Breast epithelium (tissue), 4 donors: ENCODE results near the gene SSH2. TPM values are rescaled to one million over a fixed set of nuclear protein-coding genes. Genes with fewer than 3 reads are reported as not detected.

ENCODE experiments used
- DNase-seq, 2 donors: peaks; one replicate each; pipeline ENCODE4 v3.0.0-alpha.2; 2019; ENCODE audit warnings: low spot score in 2 of 2
- H3K27ac ChIP-seq, 2 donors: fragments of 200-600 bp; sonication (generic) in 1 of 2; one replicate each; pipeline ENCODE4 v1.5.1; 2016 to 2019; ENCODE audit warnings: mild to moderate bottlenecking in 1 of 2
- H3K27me3 ChIP-seq, 2 donors: fragments of 200-600 bp; sonication (generic) in 1 of 2; one replicate each; pipeline versions ENCODE4 v1.5.1 to v1.6.0; 2017 to 2019; ENCODE audit warnings: control low read depth in 1 of 2, mild to moderate bottlenecking in 1 of 2
- H3K36me3 ChIP-seq: fragments of 200-600 bp; one replicate; pipeline ENCODE4 v1.5.1; 2019
- H3K4me1 ChIP-seq, 2 donors: fragments of 200-600 bp; sonication (generic); one replicate each; pipeline ENCODE4 v1.5.1; 2016 to 2019; ENCODE audit warnings: control low read depth in 1 of 2
- H3K4me3 ChIP-seq, 3 donors: fragments of 200-600 bp; sonication (generic); 1 replicate in 2 of 3; 2 replicates in 1 of 3; pipeline ENCODE4 v1.5.1; 2016 to 2019; ENCODE audit warnings: mild to moderate bottlenecking in 3 of 3, moderate library complexity in 2 of 3
- H3K9me3 ChIP-seq, 2 donors: fragments of 200-600 bp; sonication (generic) in 1 of 2; one replicate each; pipeline ENCODE4 v1.5.1; 2016 to 2019; ENCODE audit warnings: control low read depth in 1 of 2
- CTCF ChIP-seq, 3 donors: fragments of 450-650 bp; IDR thresholded peaks; one replicate each; pipeline ENCODE4 v1.5.1; 2016 to 2017; ENCODE audit warnings: antibody characterized with exemption in 3 of 3, mild to moderate bottlenecking in 3 of 3, moderate library complexity in 3 of 3
- POLR2A ChIP-seq: fragments of 450-650 bp; IDR thresholded peaks from one replicate; pipeline ENCODE4 v1.6.1; 2016; ENCODE audit warnings: antibody characterized with exemption, mild to moderate bottlenecking, moderate library complexity
- POLR2AphosphoS5 ChIP-seq, 3 donors: sonication (generic); formaldehyde crosslinking; IDR thresholded peaks; one replicate each; pipeline ENCODE4 v1.6.1; 2017; ENCODE audit warnings: antibody characterized with exemption in 3 of 3
- intact Hi-C: fragments of 100-400 bp; cut with DNase I; formaldehyde crosslinking; loops from one replicate; pipeline ENCODE4 v1.15.1; 2023; ENCODE audit warnings: low total_unique reads
- total RNA-seq, 3 donors: library from RNA; depleted of rRNA; stranded (reverse); fragments of >200 nt; gene quantifications; one replicate each; pipeline ENCODE4 v1.1.0, GENCODE V29; 2016

SSH2 gene
- total RNA-seq, 3 donors from 2014 or later: 23.0 to 64.2 (median 25.9) TPM

GRCh38 chr17:29760279-29761039 is 169.6 kb downstream of the SSH2 start:
- TF ChIP-seq POLR2AphosphoS5 (IDR thresholded peaks at IDR 0.05): no peak
- no peak for TF ChIP-seq CTCF (IDR thresholded peaks at IDR 0.05)
- no peak for TF ChIP-seq POLR2A

GRCh38 chr17:29758255-29758654 is 171.8 kb downstream of the SSH2 start:
- intact Hi-C loops: no loop called here
- no peaks in the 10 kb centered on the region for H3K27me3 ChIP-seq
- H3K4me3 ChIP-seq: no peak overlapping the region
- DNase-seq: no peak
- no peaks in the 10 kb centered on the region for H3K36me3 ChIP-seq
- H3K9me3 ChIP-seq: no peaks in the 10 kb centered on the region
- H3K27ac ChIP-seq: no peak overlapping the region
- no peak for TF ChIP-seq POLR2AphosphoS5 (IDR thresholded peaks at IDR 0.05)
- no peak for TF ChIP-seq CTCF (IDR thresholded peaks at IDR 0.05)
- TF ChIP-seq POLR2A: no peak
- peaks cover 0 to 3% of the 10 kb centered on the region in 2 donors for H3K4me1 ChIP-seq

More at GRCh38 chr17:29760279-29761039, 169.6 kb downstream of the SSH2 start:
- DNase-seq: no peak
- H3K4me1 ChIP-seq: peaks cover 0 to 3% of the 10 kb centered on the region in 2 donors
- peak overlapping the region; percentile 56 to 78 (median 75) for H3K4me3 ChIP-seq
- intact Hi-C loops: no loop called here
- no peaks in the 10 kb centered on the region for H3K36me3 ChIP-seq
- no peaks in the 10 kb centered on the region for H3K27me3 ChIP-seq
- H3K27ac ChIP-seq: peak overlapping the region; percentile 46 to 54
- no peaks in the 10 kb centered on the region for H3K9me3 ChIP-seq

DNA sequence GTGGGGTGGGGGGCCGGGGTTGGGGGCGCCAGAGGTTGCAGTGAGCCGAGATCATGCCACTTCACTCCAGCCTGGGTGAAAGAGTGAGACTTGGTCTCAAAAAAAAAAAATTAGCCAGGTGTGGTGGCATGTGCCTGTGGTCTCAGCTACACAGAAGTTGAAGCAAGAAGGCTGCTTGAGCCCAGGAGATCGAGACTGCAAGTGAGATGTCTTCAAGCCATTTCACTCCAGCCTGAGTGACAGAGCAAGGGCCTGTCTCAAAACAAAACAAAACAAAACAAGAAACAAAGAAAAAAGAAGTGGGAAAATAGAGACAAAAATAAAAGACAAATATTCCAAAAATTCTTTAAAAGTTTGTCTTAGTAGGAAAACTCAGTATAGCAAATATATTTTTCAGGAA is 172.2 kb downstream of the SSH2 start:
- H3K4me1 ChIP-seq: peaks cover 0 to 3% of the 10 kb centered on the region in 2 donors
- intact Hi-C loops: no loop called here
- H3K36me3 ChIP-seq: no peaks in the 10 kb centered on the region
- no peak overlapping the region for H3K27ac ChIP-seq
- no peak for DNase-seq
- H3K4me3 ChIP-seq: no peak overlapping the region
- H3K27me3 ChIP-seq: no peaks in the 10 kb centered on the region
- H3K9me3 ChIP-seq: no peaks in the 10 kb centered on the region
- no peak for TF ChIP-seq CTCF (IDR thresholded peaks at IDR 0.05)
- no peak for TF ChIP-seq POLR2AphosphoS5 (IDR thresholded peaks at IDR 0.05)
- no peak for TF ChIP-seq POLR2A

- intact Hi-C loops: no loop called here
- Histone ChIP-seq H3K4me3 (no peak overlapping the region), H3K27me3 (no peaks in the 10 kb centered on the region), H3K4me1 (no peaks in the 10 kb centered on the region), H3K9me3 (no peaks in the 10 kb centered on the region), H3K27ac (no peak overlapping the region), H3K36me3 (no peaks in the 10 kb centered on the region)
- TF ChIP-seq CTCF (IDR thresholded peaks at IDR 0.05) (no peak), POLR2AphosphoS5 (IDR thresholded peaks at IDR 0.05) (no peak), POLR2A (no peak)
- DNase-seq: no peak
Measured at GRCh38 chr17:29753845-29754439, 176.1 kb downstream of the SSH2 start.
